Activated CD8-positive, alpha-beta memory T cell treated with anti-CD3 and anti-CD28 coated beads for 1 hour (primary cell): Measurements from ENCODE around the gene COP1.

Source experiments
- DNase-seq, 2 donors: peaks; one replicate each; pipeline ENCODE4 v3.0.0-alpha.2; 2020; ENCODE audit warnings: low read depth in 1 of 2; ENCODE audit errors: extremely low read depth in 1 of 2

Gene COP1

DNA sequence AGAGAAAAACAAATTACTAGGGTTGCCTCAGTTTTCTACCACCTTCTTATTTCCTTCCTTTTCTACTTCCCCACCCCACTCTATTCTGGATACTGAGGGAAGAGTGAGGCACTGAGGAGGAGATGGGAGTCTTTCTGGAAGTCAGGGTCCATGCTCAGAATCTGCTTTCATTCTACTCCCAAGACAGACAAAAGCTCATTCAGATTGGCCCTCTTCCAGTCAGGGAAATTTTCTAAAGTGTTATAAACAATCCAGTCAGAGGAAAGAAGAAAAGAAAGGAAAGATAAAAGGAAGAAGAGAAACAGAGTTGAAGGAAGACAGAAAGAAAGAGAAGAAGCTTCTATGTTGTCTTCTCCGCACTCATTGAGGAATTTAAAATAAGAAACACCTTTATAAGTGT lies 228.6 kb downstream of the COP1 start:
- DNase-seq: no peak

DNA sequence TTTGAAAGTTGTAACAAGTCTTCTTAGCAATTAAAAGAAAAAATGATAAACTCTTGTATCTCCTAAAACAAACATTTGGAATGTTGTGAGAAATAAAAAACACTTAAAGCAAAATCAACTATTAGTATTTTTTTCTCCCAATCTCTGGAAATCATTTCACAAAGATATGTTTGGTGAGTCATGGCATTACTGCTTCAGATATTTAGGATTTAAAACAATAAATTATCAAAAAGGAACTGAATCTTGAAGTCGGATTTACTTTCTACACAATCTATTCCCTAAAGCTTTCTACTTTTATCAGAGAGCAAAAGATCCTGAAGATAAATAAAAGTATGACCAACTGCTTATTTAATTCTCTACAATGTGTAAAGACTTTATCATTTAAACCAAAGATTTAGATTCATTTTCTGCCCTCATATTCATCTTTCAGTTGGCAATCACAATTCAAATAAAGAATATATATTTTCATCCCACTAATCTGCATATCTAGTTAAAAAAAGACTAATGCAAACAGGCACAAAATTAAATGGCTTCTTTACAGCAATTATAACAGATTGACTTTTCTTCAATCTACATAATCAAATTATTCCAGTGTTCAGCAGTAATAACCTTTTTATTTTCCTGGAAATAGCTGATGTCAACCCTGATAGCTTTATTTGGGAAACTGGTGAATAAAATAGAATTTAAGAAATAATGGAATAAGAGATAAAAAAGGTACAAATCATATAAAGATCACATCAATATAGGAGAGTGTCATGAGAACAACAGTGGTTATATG lies 230.0 kb downstream of the COP1 start:
- DNase-seq: no peak

DNA sequence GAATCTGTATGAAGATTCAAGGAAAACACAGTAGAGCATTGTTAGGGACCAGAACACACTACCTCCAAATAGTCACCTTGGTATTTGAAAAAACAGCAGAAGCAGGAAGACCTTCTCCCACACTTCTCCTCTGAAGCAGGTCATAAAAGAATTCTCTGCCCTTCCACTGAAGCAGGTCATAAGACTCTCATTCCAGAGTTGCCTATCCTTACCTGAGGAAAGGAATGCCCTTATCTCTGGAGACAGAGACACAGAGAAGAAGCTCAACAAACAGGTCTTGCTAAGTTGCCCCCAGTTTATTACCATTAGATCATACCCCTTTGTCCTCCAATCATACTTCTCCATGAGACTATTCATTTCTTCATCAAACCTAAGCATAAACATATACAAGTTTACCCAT lies 237.9 kb downstream of the COP1 start:
- DNase-seq: no peak

DNA sequence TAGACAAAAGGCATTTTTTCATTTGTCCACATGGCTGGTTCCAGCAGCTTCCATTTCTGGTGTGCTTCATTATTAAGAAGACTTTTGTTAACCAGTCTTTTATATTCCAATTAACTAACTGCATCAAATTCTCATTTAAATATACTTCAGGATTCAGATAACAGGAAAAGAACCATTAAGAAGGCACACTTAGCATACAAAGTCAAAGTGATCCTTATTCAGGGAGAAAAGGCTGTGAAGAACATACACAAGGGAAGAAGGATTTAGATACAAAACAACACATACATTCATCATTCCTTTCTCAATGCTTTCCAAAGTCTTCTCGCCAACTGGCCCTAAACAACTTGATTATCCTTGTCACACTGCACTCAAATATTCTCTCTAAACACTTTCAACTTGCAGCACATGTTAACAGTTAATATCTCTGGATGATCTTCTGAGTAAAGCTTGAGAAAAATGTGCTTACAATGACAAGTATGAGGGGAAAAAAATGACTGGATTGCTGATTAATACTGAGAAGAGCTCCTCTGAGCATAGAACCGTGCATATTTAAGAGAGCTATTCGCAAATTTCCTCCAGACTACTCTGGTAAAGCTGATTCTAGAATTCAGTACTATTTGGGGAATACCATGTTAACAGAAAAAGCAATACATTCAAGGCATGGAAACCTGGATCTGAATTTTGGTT lies 238.5 kb downstream of the COP1 start:
- no peak for DNase-seq

DNA sequence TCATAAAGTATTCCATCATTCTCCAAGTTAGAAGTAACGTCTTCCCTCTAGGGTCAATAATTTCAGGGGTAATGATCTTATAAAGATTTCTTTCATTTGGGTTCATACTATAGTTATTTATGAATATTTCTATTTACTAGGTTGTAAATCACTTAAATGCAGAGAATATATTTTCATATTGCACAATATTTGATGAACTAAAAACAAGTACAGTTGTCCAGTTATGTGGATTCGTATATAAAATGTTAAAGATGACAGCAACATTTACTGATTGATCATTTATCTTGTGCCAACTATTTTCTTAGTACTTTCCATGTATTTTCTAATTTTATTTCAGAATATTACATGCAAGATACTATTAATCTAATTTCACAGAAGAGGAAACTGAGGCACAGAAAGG lies 243.3 kb downstream of the COP1 start:
- DNase-seq: no peak

DNA sequence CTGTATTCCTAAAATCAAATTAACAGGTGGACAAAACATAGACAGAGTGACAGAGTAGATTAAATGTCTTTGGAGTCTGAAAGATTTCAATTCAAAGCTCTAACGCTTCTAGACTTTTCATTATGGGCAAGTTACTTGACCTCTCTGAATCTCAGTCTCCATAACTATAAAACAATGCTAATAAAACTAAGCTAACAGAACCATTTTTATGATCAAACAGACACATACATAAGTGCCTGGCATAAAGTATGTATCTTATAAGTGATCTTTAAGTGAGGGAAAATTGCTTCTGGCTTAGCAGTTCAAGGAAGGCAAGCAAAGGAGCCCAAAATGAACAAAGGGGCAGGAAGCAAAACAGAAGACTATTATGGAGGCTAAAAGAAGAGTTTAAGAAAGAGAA lies 246.9 kb downstream of the COP1 start:
- no peak for DNase-seq

DNA sequence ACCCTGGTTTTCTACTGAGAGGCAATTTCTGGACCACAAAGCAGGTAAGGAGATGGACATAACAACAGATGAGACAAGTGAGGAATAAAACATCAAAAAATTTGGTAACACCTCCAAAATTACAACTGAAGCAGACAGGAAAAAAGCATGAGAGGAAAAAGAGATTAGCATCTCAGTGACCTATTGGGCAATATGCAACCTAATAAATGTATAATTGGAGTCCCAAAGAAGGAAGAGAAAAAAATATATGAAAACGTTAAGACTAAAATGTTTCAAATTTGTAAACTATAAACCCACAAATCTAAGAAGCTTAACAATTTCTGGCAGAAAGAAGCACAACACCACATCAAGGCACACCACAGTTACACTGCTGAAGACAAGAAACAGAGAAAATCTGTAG lies 255.5 kb downstream of the COP1 start:
- no peak for DNase-seq

DNA sequence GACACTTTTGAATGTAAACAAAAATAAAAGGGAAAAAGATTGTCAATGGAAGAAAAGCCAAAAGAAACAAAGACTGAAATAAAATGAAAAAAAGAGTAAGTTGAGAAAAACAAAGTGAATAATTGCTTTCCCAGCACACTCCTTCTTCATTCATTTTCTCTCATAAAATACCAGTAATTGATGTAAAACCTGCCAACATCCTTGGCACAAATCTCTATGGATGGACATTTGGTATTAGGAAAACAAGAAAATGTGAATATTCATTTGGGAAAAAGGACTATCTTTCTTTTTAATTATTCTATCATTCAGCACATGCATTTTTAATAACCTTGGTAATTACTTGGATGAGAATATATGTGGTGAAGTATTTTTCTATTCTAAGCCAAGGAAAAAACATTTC lies 259.3 kb downstream of the COP1 start:
- no peak for DNase-seq

DNA sequence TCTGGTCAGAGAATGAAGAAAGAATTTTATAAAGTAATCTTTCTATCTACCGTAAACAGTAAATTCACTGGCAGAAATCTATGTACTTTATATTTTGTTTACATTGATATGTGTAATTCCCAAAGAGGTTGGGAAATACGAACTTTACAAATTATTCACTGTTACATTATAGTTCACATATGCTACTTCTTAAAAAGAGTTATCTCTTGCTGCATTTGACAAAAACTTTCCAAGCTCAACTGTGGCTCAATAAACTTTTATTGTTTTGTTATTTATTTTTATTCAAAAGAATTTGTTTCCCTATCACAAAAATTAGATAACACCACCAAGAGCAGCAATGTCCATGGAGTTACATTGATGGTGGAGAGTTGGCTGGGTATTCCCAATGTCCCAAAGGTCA lies 262.5 kb downstream of the COP1 start:
- DNase-seq: no peak

DNA sequence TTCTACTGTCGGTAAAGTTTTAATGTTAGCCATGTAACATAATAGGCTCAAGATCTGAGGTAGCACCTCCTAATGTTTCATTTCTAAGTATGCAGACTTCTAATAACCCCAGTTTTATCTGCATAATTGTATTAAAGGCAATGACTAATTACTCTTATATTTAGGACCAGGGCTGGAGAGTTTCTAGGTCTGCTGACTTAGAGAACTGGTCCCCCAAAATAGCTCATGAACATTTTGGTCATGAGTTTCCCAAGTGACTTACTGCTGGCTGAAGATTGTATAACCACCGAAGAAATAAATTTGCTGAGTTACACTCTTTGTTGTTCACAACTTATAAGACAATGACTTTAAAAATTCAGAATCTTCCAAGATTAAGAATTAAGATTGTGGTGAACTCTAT lies 265.9 kb downstream of the COP1 start:
- DNase-seq: no peak

DNA sequence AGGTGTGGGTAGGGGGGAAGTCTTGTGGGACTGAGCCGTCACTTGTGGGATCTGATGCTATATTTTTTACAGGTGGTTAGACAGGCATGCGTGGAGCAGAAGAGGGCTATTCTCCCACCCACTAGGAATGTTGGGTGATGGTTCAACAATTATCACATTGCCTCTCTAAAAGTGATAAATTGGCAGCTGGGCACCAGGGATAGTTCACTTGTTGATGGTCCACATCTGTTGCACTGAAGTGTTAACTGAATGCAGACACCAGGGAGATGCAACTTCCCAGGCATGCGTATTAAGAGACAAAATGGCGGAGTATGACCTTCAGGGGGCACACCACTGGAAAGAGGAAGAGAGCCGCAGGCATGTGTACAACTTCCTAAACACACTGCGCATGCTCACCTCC lies 270.4 kb downstream of the COP1 start:
- no peak for DNase-seq

DNA sequence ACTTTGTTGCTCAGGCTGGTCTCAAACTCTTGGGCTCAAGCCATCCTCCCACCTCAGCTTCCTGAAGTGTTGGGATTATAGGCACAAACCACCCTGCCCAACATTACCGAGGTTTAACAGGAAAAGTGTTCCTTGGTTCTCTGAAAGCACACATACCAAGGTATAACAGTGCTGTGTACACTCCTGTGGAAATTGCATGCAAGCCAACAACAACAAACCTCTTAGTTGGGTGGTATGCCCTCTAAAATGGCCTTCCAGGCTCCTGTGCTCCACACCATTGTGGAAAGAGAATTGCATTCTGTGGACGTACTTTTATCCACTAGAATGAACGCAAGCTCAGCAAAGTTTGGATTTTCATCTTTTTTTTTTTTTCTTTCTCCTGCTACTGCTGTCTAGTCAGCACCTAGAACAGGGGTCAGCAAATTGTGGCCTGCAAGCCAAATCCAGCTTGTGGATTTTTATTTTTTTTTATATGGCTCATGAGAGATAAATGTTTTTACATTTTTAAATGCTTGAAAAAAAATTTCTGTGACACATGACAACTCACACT lies 271.4 kb downstream of the COP1 start:
- DNase-seq: no peak

DNA sequence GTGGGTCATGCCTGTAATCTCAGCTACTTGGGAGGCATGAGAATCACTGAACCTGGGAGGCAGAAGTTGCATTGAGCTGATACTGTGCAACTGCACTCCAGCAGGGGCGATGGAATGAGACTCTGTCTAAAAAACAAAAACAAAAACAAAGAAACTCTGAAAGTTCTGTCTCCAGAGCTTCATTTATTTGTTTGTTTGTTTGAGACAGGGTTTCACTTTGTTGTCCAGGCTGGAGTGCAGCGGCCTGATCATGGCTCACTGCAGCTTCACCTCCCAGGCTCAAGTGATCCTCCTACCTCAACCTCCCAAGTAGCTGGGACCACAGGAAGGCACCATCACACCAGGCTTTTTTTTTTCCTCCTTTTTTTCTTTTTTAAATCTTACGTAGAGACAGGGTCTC lies 271.9 kb downstream of the COP1 start:
- DNase-seq: no peak

DNA sequence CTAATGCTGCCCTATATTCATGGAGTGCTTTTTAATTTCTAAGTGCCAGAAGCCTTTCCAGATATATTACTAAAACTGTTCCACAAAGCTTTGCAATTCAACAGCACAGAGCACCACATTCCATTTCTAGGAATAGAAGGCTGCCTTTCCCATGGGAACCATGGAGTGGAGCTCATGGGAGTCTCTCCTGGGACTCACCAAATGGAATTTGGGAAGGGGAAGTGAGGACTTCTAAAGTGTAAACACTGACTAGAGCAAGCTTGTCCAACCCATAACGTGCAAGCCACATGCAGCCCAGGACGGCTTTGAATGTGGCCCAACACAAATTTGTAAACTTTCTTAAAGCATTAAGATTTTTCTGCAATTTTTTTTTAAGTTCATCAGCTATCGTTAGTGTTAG lies 273.3 kb downstream of the COP1 start:
- no peak for DNase-seq

DNA sequence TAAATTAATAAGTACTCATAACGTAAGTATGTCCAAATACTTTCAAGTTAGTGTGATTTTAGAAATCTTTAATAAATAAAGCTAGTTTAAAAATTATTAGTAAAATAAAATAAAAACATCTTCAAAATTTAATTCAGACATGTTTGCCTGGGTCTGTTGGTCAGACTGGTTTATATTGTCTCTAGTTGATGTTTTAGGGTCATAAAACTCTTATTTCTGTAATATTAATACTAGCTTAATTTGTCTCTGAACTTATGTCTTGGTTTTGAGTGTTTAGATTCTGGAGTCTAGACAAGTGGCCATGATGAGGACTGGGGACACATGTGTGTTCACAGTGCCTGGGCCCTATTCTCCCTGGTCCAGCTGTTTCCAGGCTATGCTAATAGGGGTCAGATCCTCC lies 279.1 kb downstream of the COP1 start:
- no peak for DNase-seq

DNA sequence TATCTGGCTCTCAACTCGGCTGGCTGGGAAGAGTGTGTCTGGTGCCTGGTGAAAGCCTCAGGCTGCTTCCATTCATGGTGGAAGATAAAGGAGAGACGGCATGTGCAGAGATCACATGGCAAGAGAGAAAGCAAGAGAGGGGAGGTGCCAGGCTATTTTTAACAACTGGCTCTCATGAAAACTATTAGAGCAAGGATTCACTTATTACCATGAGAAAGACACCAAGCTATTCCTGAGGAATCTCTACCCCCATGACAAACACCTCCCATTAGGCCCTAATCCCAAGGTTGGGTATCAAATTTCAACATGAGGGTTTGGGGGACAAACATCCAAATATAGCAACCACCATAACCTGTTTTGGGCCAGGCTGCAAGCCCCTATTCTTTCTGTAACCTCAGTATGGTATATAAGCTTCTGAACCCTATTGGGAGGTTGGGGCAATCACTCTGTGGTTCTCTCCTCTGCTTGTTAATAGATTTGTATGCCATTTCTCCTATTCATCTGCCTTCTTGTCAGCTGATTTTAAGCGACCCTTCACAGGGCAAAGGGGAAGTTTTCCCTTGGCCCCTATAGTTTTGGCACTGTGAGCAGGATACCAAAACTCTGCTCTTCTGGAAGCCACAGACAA lies 284.7 kb downstream of the COP1 start:
- no peak for DNase-seq

DNA sequence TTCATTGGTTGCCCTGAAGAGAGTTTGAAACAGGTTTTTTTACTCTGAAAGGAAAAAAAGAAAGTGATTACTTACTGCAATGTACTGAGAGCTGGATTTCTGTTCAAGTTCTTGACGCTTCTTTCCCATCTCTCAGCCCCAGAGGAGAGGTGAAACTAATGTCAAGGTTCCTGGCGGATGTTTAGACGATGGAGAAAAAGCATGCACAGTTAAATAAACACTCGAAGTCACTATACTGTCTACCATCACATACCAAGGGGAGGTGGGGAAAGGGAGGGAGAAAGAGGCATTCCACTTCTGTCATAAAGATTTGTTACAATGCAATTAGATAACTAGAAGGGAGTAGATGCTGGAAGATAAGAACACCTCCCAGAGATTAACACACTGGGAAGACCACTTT lies 286.7 kb downstream of the COP1 start:
- no peak for DNase-seq

DNA sequence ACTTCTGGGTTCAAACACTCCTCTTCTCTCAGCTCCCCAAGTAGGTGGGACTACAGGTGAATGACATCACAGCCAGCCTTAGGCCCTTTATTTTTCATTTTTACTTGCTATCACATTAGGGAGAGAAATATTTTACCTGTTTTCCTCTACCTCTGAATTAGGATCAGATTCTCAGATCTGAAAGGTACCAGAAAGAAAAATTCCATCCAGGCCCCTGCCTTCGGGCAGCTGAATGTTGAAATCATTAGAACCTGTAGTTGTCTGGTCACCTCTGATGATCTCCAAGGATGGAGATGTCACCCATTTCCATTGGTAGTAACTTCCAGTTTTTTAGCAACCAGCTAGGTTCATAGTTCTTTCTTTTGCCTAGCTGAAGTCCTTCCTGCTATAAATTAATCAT lies 288.1 kb downstream of the COP1 start:
- DNase-seq: no peak

DNA sequence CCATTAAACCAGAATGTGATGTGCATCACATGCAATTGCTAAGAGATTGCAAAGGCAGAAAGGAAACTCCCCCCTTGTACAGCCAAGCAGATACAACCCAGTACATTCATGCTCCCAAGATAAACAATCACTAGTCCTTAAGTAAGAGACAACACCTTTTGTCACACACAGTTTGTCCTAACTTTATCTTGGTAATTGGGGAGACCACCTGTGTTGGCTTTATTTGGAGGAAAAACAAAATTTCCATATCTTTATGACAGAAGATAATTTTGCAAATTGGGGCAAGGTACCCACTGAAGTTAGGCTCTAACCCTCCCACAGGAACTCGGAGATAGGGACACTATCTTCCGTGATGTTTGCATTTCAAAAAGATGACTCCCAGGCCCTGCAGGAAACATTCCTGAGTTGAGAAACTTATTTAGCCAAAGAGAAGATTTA lies 288.7 kb downstream of the COP1 start:
- DNase-seq: no peak

DNA sequence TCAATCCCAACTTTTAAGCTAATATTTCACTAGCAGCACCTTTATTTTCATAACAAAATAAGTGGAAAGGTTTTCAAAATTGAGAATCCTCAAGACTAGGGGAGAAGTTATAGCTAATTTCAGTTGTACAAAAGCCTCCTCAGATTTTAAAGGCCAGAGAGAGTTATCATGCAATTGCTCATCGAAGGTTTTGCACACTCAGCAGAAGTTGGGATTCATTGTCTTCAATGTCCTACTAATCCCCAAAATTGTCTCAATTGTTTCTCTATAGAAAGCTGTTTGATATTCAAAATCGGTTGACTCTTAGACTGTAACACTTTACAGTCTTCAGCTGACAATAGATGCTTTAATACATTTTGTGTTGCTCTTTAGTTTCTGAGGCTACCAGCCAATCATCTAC lies 293.0 kb downstream of the COP1 start:
- DNase-seq: no peak

DNA sequence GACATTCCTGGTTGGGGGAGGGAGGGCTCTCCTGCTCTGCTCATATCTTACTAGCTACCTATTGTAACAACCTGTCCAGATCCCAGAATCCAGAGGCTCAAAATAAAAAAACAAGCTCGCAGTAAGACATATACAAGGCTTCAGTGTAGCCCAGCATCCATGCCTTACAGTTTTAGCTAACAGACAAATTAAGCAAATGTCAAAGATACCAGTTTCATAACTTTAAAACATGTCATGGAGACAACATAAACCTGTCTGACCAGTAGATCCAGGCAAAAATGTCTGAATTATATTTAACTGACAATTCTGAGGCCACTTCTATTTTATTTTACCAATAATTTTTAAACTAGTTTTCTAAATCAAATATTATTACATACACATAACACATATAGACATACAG lies 295.9 kb downstream of the COP1 start:
- no peak for DNase-seq

DNA sequence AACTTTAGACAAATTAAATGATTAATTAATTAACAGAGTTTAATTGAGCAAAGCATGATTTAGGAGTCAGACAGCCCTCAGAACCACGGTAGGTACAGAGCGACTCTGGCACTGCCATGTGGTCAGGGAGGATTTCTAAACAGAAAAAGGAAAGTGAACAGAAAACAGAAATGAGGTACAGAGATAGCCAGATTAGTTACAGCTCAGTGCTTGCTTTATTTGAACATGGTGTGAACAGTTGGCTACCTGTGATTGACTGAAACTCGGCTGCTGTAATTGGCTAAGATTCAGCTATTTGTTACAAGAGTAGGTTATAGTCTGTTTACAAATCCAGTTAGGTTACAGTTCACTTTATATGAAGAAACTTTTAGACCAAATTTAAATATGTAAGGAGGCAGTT lies 300.7 kb downstream of the COP1 start:
- DNase-seq: no peak
